Left colon (tissue), 2 donors: ENCODE measurements around the gene MCM5. TPM values are rescaled to one million over a fixed set of nuclear protein-coding genes. Genes with fewer than 3 reads are reported as not detected.
"Not testable (repeated sequence)": the region's sequence is repeated elsewhere in the genome, so short reads cannot be mapped to it uniquely, and the experiment has no call there.

Experiments
- ATAC-seq: fragments of 200-7000 bp; cut with Tn5 transposase; one replicate; pipeline ENCODE4 v1.9.1; 2020; ENCODE audit warnings: mild to moderate bottlenecking, moderate library complexity
- DNase-seq, 2 donors: peaks; one replicate each; pipeline ENCODE4 v3.0.0-alpha.2; 2020
- intact Hi-C, 2 donors: fragments of 100-400 bp; cut with DNase I in 1 of 2; cut with micrococcal nuclease in 1 of 2; formaldehyde crosslinking; loops; one replicate each; pipeline versions ENCODE4 v1.11.2 to v1.14.0; 2022; cut with DNase I, micrococcal nuclease
- long read RNA-seq: library from polyadenylated mRNA; unstranded; transcript quantifications from one replicate; pipeline ENCODE4 v2.0.0, GENCODE V29; 2021
- total RNA-seq, 2 donors: library from RNA; stranded (reverse); fragmentation: NEBNext Ultra II Directional; extraction: Animal tissue kit (Norgen Biotek cat#: 25700); gene quantifications; one replicate each; pipeline ENCODE4 v1.2.1, GENCODE V29; 2021
- donor health status: DM: no; HTN: no; CAD: no.
- donor health status: DM: yes; HTN: yes; CAD: no.

Gene MCM5
- total RNA-seq = 10 to 100 TPM; 17.2 to 32.0 TPM
- long read RNA-seq, transcript MCM5-201 (17 exons, 3,534 nt) = major isoform, 19 of 76 reads
- long read RNA-seq, partial matches to known transcripts = 54 of 76 reads
- long read RNA-seq, other reads (novel, unspliced or antisense) = 3 of 76 reads

DNA sequence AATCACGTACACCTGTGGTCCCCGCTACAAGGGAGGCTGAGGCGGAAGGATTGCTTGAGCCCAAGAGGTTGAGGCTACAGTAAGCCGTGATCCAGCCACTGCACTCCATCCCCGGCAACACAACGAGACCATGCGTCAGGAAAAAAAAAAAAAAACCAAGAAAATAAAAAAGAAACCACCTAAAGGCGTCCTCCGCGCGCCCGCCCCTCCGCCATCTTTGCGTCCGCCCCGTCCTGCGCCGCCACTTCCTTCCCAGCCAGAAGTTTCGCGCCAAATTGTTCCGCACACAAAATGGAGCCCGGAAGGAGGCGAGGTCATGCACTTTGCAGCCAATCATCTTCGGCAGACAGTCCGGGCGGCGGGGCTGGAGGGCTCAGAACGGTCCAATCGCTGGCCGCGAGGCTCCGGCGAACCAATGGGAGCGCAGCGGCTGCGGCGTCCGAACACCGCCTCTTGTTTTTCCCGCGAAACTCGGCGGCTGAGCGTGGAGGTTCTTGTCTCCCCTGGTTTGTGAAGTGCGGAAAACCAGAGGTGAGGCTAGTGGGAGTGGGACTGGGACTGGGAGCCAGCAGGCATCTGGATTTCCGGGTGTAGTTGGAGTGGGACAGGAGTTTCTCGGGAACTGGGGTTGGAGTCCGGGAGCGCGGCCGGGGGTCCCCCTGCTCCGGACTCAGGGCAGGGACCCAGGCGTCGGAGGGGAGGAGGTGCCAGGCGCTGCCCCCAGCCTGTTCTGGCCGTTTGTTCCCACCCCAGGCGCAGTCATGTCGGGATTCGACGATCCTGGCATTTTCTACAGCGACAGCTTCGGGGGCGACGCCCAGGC, at the start of gene MCM5:
MCM5 (plus strand) TSS at position 463 of the 823 bp plus-strand sequence; CDS start at position 762, 299 bp downstream.
- peak; percentile 98 for ATAC-seq
- intact Hi-C loops = no loop called here
- DNase-seq = peak; percentile 98

GRCh38 chr22:35350539-35351503, 49.1 kb upstream of the MCM5 start:
- DNase-seq = peak; percentile 87 to 95
- ATAC-seq = peak; percentile 91
- intact Hi-C loops = no loop called here

DNA sequence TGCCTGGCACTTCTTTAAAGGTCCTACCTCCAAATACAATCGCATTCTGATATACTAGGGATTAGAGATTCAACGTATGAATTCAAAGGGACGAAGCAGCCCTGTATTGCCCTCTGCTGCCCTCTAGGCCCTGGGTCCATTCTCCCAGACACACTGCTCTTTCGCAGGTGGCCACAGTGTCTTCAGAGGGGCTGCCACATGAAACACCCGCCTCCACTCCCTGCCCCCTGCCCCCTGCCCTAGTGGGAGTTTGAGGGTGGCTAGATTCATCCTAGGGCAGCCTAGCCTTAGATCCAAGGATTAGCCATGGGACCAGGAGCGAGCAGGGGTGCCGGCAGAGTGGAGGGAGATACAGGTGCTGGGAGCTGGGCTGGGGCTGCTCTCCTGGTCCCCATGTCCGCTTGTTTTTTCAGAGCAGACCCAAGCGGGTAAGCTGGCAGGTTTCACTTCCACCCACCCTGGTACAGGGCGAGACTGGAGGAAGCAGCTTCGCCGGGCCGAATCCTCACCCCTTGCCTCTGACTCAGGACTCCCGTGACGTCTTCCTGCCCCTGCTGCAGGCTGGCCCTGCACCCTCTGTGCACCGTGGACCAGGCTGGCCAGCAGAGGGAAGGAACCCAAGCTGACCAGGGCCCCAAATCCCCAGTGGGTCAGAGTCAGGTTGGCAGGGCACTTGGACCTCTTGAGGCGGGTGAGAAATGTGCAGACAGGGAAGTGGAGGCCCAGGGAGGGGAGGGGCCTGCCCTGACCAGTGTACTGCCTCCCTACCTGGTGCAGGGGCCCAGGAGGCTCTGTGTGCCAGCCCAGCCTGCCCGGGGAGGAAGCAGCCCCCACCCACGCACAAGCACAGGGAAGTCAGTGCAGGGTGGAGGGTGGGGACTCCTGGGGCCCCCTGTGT, 47.5 kb upstream of the MCM5 start:
- ATAC-seq (no peak), DNase-seq (peak; percentile 65 to 78)
- intact Hi-C loops = no loop called here

DNA sequence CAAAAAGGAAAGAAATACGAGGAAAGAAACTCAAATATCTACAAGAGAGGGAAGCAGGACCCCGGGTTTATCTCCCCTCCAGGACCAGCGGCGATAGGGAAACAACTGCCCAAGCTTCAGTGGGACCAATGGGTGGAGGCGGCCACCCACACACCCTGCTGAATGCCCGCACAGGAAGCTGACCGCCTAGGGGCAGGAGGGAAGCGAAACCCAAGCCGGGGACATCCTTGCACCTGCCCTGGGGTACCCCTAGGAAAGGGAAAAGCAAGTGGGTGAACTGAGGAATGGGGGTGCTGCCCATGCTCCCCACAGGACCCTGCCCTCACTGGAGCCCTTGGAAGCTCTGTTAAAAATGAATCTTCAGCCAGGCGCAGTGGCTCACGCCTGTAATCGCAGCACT, 46.6 kb upstream of the MCM5 start:
- DNase-seq (no peak), ATAC-seq (no peak)
- intact Hi-C loops = no loop called here

- intact Hi-C loops = no loop called here
- DNase-seq = no peak
- no peak for ATAC-seq
Measured at GRCh38 chr22:35354068-35354467, 45.9 kb upstream of the MCM5 start.

- DNase-seq (no peak), ATAC-seq (no peak)
- intact Hi-C loops = no loop called here
Measured at GRCh38 chr22:35357883-35358621, 41.9 kb upstream of the MCM5 start.

GRCh38 chr22:35359380-35360065, 40.4 kb upstream of the MCM5 start:
- ATAC-seq (no peak), DNase-seq (no peak)
- intact Hi-C loops = no loop called here

DNA sequence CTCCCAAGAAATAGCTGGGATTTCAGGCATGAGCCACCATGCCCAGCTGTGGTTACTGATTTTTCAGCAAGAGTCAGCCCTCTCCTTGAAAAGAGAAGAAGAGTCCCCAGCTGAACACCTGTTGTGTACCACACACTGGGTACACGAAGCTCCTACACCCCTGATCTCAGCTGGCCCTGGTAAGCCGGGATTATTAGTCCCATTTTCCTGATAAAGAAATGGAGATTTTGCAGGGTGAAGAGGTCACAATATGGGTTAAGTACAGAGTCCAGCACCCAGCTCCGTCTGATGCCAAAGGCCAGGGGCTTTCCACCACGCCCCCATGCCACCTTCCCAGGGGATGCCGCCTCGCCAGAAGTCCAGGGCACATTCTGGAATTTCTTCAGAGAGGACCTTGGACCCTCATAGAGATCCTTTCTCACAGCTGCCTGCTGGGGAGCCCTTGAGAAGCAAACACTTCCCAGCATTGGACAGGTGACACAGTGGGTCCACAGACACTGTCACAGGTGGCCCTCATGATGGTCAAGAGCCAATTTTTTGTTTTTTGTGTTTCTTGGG, 38.9 kb upstream of the MCM5 start:
- ATAC-seq (peak; percentile 59), DNase-seq (no peak)
- intact Hi-C loops = no loop called here

DNA sequence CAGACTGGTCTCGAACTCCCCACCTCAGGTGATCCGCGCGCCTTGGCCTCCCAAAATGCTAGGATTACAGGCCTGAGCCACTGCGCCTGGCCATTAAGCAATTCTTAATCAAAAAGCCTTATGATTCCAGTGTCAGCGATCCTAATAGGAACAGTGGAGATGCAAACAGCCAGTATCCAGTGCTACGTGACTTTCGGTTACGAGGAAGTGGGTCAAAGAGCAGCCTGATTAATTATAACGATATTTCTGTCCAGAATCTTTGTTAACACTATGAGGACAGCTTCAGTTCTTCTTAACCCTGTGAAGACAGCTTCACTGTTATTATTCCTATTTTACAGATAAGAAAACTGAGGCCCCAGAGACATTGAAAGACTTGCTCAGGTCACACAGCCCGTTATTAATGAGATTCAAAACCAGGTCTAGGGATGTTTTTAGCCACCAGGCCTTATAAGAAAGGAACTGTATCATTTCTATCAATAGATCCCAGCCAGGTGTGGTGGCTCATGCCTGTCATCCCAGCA, 36.3 kb upstream of the MCM5 start:
- ATAC-seq = no peak
- intact Hi-C loops = no loop called here
- no peak for DNase-seq

DNA sequence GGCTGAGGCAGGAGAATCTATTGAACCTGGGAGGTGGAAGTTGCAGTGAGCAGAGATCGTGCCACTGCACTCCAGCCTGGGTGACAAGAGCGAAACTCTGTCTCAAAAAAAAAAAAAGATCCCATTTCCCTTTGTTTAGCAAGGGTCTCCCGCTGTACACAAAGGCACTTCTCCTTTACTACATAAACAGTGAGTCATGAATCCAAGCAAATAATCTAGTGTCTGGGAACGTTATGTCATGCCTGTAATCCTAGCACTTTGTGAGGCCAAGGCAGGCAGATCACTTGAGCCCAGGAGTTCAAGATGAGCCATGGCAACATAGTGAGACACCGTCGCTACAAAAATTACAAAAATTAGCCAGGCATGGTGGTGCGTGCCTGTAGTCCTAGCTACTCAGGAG, 35.7 kb upstream of the MCM5 start:
- DNase-seq, intact Hi-C loops, ATAC-seq: not testable (repeated sequence)

GRCh38 chr22:35367331-35367886, 32.5 kb upstream of the MCM5 start:
- ATAC-seq = peak; percentile 61
- DNase-seq = no peak
- intact Hi-C loops = no loop called here

DNA sequence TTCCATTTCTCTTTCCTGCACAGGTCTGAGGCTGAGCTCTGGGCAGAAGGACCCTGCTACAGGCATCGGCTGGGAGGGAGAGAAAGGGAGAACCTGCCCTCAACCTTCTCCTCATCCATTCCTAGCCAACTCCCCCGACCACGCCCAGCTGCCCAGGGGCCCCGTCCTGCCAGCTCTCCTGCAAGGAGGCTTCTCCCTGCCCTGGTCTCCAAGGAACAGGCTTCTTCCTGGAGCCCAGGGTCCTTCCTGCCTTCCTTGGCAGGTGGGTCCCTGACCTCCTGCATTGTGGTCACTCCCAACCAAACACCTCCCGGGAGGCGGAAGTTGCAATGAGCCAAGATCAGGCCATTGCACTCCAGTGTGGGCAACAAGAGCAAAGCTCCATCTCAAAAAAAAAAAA, 31.6 kb upstream of the MCM5 start:
- ATAC-seq = peak; percentile 24
- peak in 1 of 2 donors; percentile 68 for DNase-seq
- intact Hi-C loops = no loop called here

DNA sequence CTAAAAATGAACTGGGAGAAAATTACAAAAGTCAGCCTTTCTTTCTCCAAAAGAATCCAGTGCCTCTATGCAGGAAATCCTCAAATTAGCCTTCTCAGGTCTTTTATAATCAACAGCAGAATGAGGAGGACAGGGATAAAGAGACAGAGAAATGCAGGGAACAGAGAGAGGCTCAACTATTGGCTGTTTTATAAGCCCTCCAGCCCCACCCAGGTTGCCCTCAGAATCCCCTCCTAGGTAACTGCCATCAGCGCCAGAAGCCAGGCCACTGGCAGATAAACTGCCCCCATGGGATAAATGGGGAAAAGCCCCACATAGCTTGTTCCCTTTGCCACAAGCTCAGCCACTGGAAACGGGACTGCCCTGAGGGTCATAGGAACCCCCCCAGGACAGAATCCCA, 29.9 kb upstream of the MCM5 start:
- no peak for DNase-seq
- ATAC-seq = no peak
- intact Hi-C loops = no loop called here

DNA sequence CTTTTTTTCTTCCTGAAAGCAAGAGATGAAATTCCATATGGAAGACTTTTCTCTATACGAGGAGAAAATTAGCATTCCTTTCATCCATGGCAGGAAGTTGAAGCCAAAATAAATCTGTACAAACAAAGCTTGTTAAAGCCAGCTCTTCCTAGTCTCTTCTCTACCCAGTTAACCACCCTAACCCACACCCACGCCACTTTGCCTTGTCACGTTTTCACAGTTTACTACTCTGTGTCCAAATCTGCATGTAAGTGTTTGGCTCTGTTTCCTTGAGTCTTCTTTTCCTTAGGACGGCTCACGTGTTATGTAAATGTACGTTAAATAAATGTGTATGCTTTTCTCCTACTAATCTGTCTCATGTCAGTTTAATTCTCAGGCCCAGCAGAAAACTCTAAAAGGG, 26.2 kb upstream of the MCM5 start:
- ATAC-seq = no peak
- no peak for DNase-seq
- intact Hi-C loops = no loop called here

GRCh38 chr22:35375031-35375430, 24.9 kb upstream of the MCM5 start:
- DNase-seq (no peak), ATAC-seq (no peak)
- intact Hi-C loops = no loop called here

GRCh38 chr22:35375526-35375925, 24.4 kb upstream of the MCM5 start:
- no peak for DNase-seq
- ATAC-seq = no peak
- intact Hi-C loops = no loop called here
